ENCODE results near the gene CDH18. TPM values are rescaled to one million over a fixed set of nuclear protein-coding genes. Genes with fewer than 3 reads are reported as not detected.
A peak's percentile ranks its signal among the peaks of the same experiment; 100 is the strongest.

The CDH18 gene
- total RNA-seq, 4 donors from 2014 or later: 0.76 to 0.99 TPM; not detected in 2

DNA sequence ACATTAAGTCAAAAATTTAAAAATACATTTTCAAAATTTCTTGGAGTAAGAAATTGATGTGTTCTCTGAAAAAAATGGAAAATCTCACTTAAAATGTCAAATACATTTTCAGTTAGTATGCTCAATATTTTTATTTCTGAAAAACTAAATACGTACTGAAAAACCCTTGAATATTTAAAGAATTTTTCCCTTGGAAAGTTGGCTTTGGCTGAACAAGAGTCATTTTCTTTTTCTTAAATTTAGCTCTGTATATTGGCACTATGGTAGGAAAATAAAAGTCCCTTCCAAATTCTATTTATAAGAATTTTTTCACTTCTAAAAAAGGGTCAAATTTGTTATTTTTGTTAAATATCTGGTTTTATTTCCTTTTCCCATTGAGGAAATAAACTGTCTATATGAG lies 29.0 kb upstream of the CDH18 start:
- 71% methylated on average over 1 of the region's 1 CpG for WGBS

DNA sequence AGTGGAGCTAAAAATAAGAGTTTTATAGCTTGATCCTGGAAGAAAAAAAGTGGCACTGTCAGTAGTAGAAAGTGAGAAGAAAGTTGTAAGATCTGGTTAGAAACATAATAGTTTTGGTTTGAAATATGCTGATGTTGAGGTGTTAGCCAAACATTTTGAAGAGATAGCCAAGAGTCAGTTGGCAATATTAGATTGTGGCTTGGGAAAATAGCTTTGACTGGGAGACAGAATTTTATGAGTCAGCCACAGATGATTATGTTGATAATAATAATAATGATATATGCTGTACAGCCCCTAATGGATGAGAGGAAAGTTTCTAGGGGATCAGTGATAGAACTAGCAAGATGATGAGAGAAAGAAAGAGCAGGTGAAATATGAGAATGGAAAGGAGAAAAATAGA lies 12.4 kb upstream of the CDH18 start:
- TF ChIP-seq EP300 (IDR thresholded peaks at IDR 0.05) (no peak), POLR2AphosphoS5 (IDR thresholded peaks at IDR 0.05) (no peak), POLR2A (IDR thresholded peaks at IDR 0.05) (no peak), CTCF (IDR thresholded peaks at IDR 0.05) (no peak)
- no peak for DNase-seq (ENCODE audit: low spot score in 2 of 2)
- H3K4me1 ChIP-seq: no peaks in the 10 kb centered on the region
- H3K4me3 ChIP-seq: no peak overlapping the region
- H3K9me3 ChIP-seq: no peaks in the 10 kb centered on the region
- H3K36me3 ChIP-seq: no peaks in the 10 kb centered on the region
- H3K27me3 ChIP-seq: no peaks in the 10 kb centered on the region
- no peak overlapping the region for H3K27ac ChIP-seq

More for the DNA sequence above, 29.0 kb upstream of the CDH18 start:
- H3K4me3 ChIP-seq: no peak overlapping the region
- no peaks in the 10 kb centered on the region for H3K9me3 ChIP-seq
- H3K36me3 ChIP-seq: no peaks in the 10 kb centered on the region
- no peaks in the 10 kb centered on the region for H3K27me3 ChIP-seq
- no peak for TF ChIP-seq CTCF (IDR thresholded peaks at IDR 0.05)
- no peak for TF ChIP-seq POLR2AphosphoS5 (IDR thresholded peaks at IDR 0.05)
- no peak for TF ChIP-seq POLR2A (IDR thresholded peaks at IDR 0.05)
- no peak for TF ChIP-seq EP300 (IDR thresholded peaks at IDR 0.05)
- no peaks in the 10 kb centered on the region for H3K4me1 ChIP-seq
- DNase-seq (ENCODE audit: low spot score in 2 of 2): no peak
- H3K27ac ChIP-seq: no peak overlapping the region

- TF ChIP-seq CTCF (IDR thresholded peaks at IDR 0.05): no peak
- TF ChIP-seq EP300 (IDR thresholded peaks at IDR 0.05): no peak
- TF ChIP-seq POLR2AphosphoS5 (IDR thresholded peaks at IDR 0.05): no peak
- TF ChIP-seq POLR2A (IDR thresholded peaks at IDR 0.05): no peak
- 25% methylated on average over 12 of the region's 12 CpGs for WGBS
- peaks cover 10% of the 10 kb centered on the region for H3K4me1 ChIP-seq
- peak overlapping the region; percentile 24 for H3K4me3 ChIP-seq
- no peak for DNase-seq (ENCODE audit: low spot score in 2 of 2)
- H3K9me3 ChIP-seq: no peaks in the 10 kb centered on the region
- H3K27ac ChIP-seq: no peak overlapping the region
- no peaks in the 10 kb centered on the region for H3K36me3 ChIP-seq
- peaks cover 3% of the 10 kb centered on the region for H3K27me3 ChIP-seq
Measured at GRCh38 chr5:19988457-19988856, 457 bp upstream of the CDH18 start.

DNA sequence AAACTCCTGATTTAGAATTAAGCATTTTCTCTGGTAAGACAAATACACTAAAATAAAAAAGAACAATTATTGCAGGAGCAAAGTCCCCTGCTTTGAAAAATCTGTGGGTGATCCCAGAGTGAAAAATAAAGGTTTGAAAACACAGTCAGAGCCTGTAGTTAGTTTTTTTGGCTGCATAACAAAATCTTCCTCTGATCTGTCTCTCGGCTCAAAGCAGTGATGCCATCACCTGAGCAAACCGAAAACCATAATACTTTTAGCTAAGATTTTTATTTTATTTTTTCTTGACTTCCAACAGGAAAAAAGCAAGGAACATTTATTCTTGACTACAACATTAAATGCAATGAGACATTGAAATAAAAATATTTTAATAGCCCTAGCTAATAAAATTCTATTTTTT lies 1.2 kb downstream of the CDH18 start:
- Histone ChIP-seq H3K27me3 (peaks cover 3% of the 10 kb centered on the region), H3K4me3 (no peak overlapping the region), H3K4me1 (peaks cover 10% of the 10 kb centered on the region), H3K9me3 (no peaks in the 10 kb centered on the region), H3K27ac (no peak overlapping the region), H3K36me3 (no peaks in the 10 kb centered on the region)
- no peak for DNase-seq (ENCODE audit: low spot score in 2 of 2)
- no peak for TF ChIP-seq POLR2A (IDR thresholded peaks at IDR 0.05)
- TF ChIP-seq POLR2AphosphoS5 (IDR thresholded peaks at IDR 0.05): no peak
- no peak for TF ChIP-seq EP300 (IDR thresholded peaks at IDR 0.05)
- no peak for TF ChIP-seq CTCF (IDR thresholded peaks at IDR 0.05)
- 72% methylated on average over 2 of the region's 2 CpGs for WGBS

DNA sequence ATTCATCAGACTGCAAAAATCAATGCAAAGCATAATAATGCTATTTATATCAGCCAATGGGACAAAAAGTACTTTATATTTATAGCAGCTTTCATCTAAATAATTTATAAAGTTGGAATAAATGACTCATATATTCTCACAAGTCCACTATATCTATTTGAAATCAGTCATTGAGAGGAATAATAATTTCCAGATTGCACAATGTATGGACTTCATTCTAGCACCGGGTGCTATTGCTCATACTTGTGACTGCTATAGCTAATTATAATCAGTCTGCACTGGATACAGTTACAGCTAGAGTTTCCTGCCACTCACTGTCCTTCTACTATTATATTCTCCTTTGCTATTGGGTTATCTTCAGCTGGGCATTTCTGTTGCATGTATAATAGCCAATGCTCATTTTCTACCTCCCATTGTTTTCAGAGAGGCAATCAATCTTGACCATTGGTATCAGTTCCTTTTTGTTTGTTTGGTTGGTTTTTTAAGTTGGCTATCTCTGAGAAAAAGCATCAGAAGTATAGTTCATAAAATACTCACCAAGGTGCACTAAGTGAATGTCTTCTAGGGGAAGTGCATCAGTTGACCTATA lies 1.9 kb downstream of the CDH18 start:
- WGBS: 46% methylated on average over 1 of the region's 1 CpG

More for the DNA sequence above, 1.9 kb downstream of the CDH18 start:
- Histone ChIP-seq H3K9me3 (no peaks in the 10 kb centered on the region), H3K27ac (no peak overlapping the region), H3K4me3 (no peak overlapping the region), H3K27me3 (peaks cover 3% of the 10 kb centered on the region), H3K4me1 (peaks cover 10% of the 10 kb centered on the region), H3K36me3 (no peaks in the 10 kb centered on the region)
- DNase-seq (ENCODE audit: low spot score in 2 of 2): no peak
- no peak for TF ChIP-seq POLR2AphosphoS5 (IDR thresholded peaks at IDR 0.05)
- no peak for TF ChIP-seq CTCF (IDR thresholded peaks at IDR 0.05)
- no peak for TF ChIP-seq EP300 (IDR thresholded peaks at IDR 0.05)
- TF ChIP-seq POLR2A (IDR thresholded peaks at IDR 0.05): no peak
